WTC11 (cell line): ENCODE data around the gene BORCS8. TPM values are rescaled to one million over a fixed set of nuclear protein-coding genes. Genes with fewer than 3 reads are reported as not detected.

Experiments used
- ATAC-seq: fragments of 200-7000 bp; cut with Tn5 transposase; 2 replicates; pipeline ENCODE4 v1.10.0; 2021; ENCODE audit warnings: mild to moderate bottlenecking, moderate library complexity
- CTCF ChIA-PET: fragments of 300-600 bp; sonication (Branson Sonifier 250); formaldehyde crosslinking; loops from one replicate; lab custom pipeline; 2021; ENCODE audit warnings: antibody characterized with exemption; lab: Charles Lee
- POLR2A ChIA-PET: fragments of 350-600 bp; sonication (Branson Sonifier 250); formaldehyde crosslinking; loops from one replicate; lab custom pipeline; 2021; ENCODE audit warnings: antibody characterized with exemption; lab: Charles Lee
- DNase-seq: peaks from one replicate; pipeline ENCODE4 v3.0.0; 2021; ENCODE audit warnings: low spot score
- H3K27ac Mint-ChIP-seq: 2 replicates; pipeline ENCODE4 v1.8.0; 2021; ENCODE audit warnings: mixed read lengths
- H3K27me3 Mint-ChIP-seq: 2 replicates; pipeline ENCODE4 v1.8.0; 2021; ENCODE audit warnings: low read depth, mild to moderate bottlenecking, moderate library complexity, mixed read lengths
- H3K36me3 Mint-ChIP-seq: 2 replicates; pipeline ENCODE4 v1.8.0; 2021; ENCODE audit warnings: mixed read lengths
- H3K4me1 Mint-ChIP-seq: 2 replicates; pipeline ENCODE4 v1.8.0; 2022; ENCODE audit warnings: mixed read lengths
- H3K4me3 Mint-ChIP-seq: 2 replicates; pipeline ENCODE4 v1.8.0; 2021; ENCODE audit warnings: mild to moderate bottlenecking, moderate library complexity, mixed read lengths
- H3K9me3 Mint-ChIP-seq: 2 replicates; pipeline ENCODE4 v1.8.0; 2021; ENCODE audit warnings: mixed read lengths
- ATF6 ChIP-seq: sonication (generic); formaldehyde crosslinking; IDR thresholded peaks from 2 replicates; pipeline ENCODE4 v1.8.1; 2023; ENCODE audit warnings: mild to moderate bottlenecking, missing genetic modification reagents
- CREB1 ChIP-seq: sonication (generic); formaldehyde crosslinking; IDR thresholded peaks from 2 replicates; pipeline ENCODE4 v1.8.0; 2023; ENCODE audit warnings: mild to moderate bottlenecking, missing genetic modification reagents
- CTCF ChIP-seq: fragments of 200-600 bp; IDR thresholded peaks from 2 replicates; pipeline ENCODE4 v1.8.0; 2022; ENCODE audit warnings: antibody characterized with exemption
- ELF4 ChIP-seq: sonication (generic); formaldehyde crosslinking; IDR thresholded peaks from 2 replicates; pipeline ENCODE4 v1.8.1; 2022; ENCODE audit warnings: low read depth, mild to moderate bottlenecking, moderate library complexity, missing genetic modification reagents
- ETV6 ChIP-seq: sonication (generic); formaldehyde crosslinking; IDR thresholded peaks from 2 replicates; pipeline ENCODE4 v1.8.1; 2022; ENCODE audit warnings: mild to moderate bottlenecking, missing genetic modification reagents
- FOXJ3 ChIP-seq: sonication (generic); formaldehyde crosslinking; IDR thresholded peaks from 2 replicates; pipeline ENCODE4 v1.9.0; 2021; ENCODE audit warnings: missing genetic modification reagents, mild to moderate bottlenecking, borderline replicate concordance
- FOXP4 ChIP-seq: sonication (generic); formaldehyde crosslinking; IDR thresholded peaks from 2 replicates; pipeline ENCODE4 v1.8.0; 2022; ENCODE audit warnings: mild to moderate bottlenecking, missing genetic modification reagents
- IRF2 ChIP-seq: sonication (generic); formaldehyde crosslinking; IDR thresholded peaks from 2 replicates; pipeline ENCODE4 v1.8.0; 2022; ENCODE audit warnings: low read depth, missing genetic modification reagents, borderline replicate concordance
- KAT7 ChIP-seq: sonication (generic); formaldehyde crosslinking; IDR thresholded peaks from 2 replicates; pipeline ENCODE4 v1.8.1; 2023; ENCODE audit warnings: missing genetic modification reagents, mild to moderate bottlenecking, borderline replicate concordance
- MAX ChIP-seq: sonication (generic); formaldehyde crosslinking; IDR thresholded peaks from 2 replicates; pipeline ENCODE4 v1.8.0; 2022; ENCODE audit warnings: mild to moderate bottlenecking, missing genetic modification reagents
- NFYB ChIP-seq: sonication (generic); formaldehyde crosslinking; conservative IDR thresholded peaks from 2 replicates; pipeline ENCODE4 v1.8.0; 2022; ENCODE audit warnings: low read depth, missing genetic modification reagents
- NR2C2 ChIP-seq: sonication (generic); formaldehyde crosslinking; IDR thresholded peaks from 2 replicates; pipeline ENCODE4 v1.8.0; 2022; ENCODE audit warnings: mild to moderate bottlenecking, missing genetic modification reagents
- NR3C1 ChIP-seq: sonication (generic); formaldehyde crosslinking; conservative IDR thresholded peaks from 2 replicates; pipeline ENCODE4 v1.8.1; 2023; ENCODE audit warnings: low read depth, mild to moderate bottlenecking, missing genetic modification reagents
- RORB ChIP-seq: fragments of 250-450 bp; sonication (Bioruptor Pico); IDR thresholded peaks from 2 replicates; pipeline ENCODE4 v1.9.0; 2021; ENCODE audit warnings: mild to moderate bottlenecking
- USF1 ChIP-seq: sonication (generic); formaldehyde crosslinking; IDR thresholded peaks from 2 replicates; pipeline ENCODE4 v1.8.0; 2022; ENCODE audit warnings: mild to moderate bottlenecking, missing genetic modification reagents
- ZNF219 ChIP-seq: sonication (generic); formaldehyde crosslinking; IDR thresholded peaks from 2 replicates; pipeline ENCODE4 v1.8.0; 2023; ENCODE audit warnings: missing genetic modification reagents, mild to moderate bottlenecking, borderline replicate concordance
- ZNF232 ChIP-seq: sonication (generic); formaldehyde crosslinking; IDR thresholded peaks from 2 replicates; pipeline ENCODE4 v1.8.0; 2022; ENCODE audit warnings: mild to moderate bottlenecking, missing genetic modification reagents
- ZNF317 ChIP-seq: sonication (generic); formaldehyde crosslinking; IDR thresholded peaks from 2 replicates; pipeline ENCODE4 v1.8.1; 2023; ENCODE audit warnings: low read depth, mild to moderate bottlenecking, moderate library complexity, missing genetic modification reagents, borderline replicate concordance
- total RNA-seq: library from RNA; stranded (reverse); gene quantifications from 3 replicates; pipeline ENCODE4 v1.2.3, GENCODE V29; 2021
- TF ChIP-seq, protein P1 (sequence below): sonication (generic); formaldehyde crosslinking; IDR thresholded peaks from 2 replicates; pipeline ENCODE4 v1.8.1; 2022; ENCODE audit warnings: low read depth, missing genetic modification reagents, borderline replicate concordance
- TF ChIP-seq, protein P2 (sequence below): sonication (generic); formaldehyde crosslinking; IDR thresholded peaks from 2 replicates; pipeline ENCODE4 v1.8.1; 2023; ENCODE audit warnings: mild to moderate bottlenecking, missing genetic modification reagents, borderline replicate concordance
- TF ChIP-seq, protein P3 (sequence below): sonication (generic); formaldehyde crosslinking; IDR thresholded peaks from 2 replicates; pipeline ENCODE4 v1.8.1; 2022; ENCODE audit warnings: missing genetic modification reagents, borderline replicate concordance

Gene BORCS8
- total RNA-seq, 1 experiment from 2014 or later: 20.9 TPM

GRCh38 chr19:19185853-19186740, 5.9 kb downstream of the BORCS8 start (continued):
- TF ChIP-seq CTCF: peak; percentile 93
- 0 out of 2 replicates have a peak, but pooled peaks have one; percentile 48 for TF ChIP-seq NR3C1
- TF ChIP-seq RORB (CRISPR knock-in tag): no peak
- TF ChIP-seq CREB1 (CRISPR knock-in tag): no peak
- TF ChIP-seq MAX: peak; percentile 45; the same call in 1 of the 2 replicates
- TF ChIP-seq NR2C2 (CRISPR knock-in tag): no peak
- TF ChIP-seq IRF2 (CRISPR knock-in tag): no peak
- no peak for TF ChIP-seq ZNF232 (CRISPR knock-in tag)

DNA sequence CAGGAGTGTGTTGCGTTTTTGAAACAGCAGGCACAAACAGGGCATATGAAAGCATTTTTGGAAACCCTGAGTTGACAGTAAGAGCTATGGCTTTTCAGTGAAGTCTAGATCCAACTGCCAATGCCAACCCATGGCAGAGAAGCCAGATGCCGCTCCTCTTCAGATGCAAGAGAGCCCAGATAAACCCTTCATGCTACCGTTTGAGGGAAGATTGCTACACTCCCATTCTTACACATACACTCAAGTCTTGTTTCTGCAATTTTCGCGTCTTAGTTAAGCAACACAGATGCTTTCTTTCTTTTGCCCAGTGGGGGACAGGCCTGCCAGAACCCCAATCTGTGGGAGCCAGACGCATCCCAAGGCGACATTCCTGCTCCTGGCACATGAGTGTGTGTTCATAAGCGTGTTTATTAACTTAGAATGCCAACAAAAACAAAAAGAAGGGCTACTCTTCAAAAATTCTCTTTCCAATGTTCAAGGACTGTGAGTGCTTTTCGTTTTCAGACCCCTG, 10.4 kb downstream of the BORCS8 start:
- DNase-seq: no peak
- ChIA-PET CTCF (no interaction called here), POLR2A (no interaction called here)
- H3K9me3 Mint-ChIP-seq: no peaks in the 10 kb centered on the region
- H3K27me3 Mint-ChIP-seq: no peaks in the 10 kb centered on the region
- H3K4me3 Mint-ChIP-seq: no peak overlapping the region
- no peak overlapping the region for H3K27ac Mint-ChIP-seq
- peaks cover 5% of the 10 kb centered on the region; the same call in 1 of the 2 replicates for H3K4me1 Mint-ChIP-seq
- no peak for ATAC-seq
- H3K36me3 Mint-ChIP-seq: peaks cover 4% of the 10 kb centered on the region
- TF ChIP-seq ETV6 (CRISPR knock-in tag) (no peak), FOXJ3 (no peak), FOXP4 (CRISPR knock-in tag) (no peak), USF1 (CRISPR knock-in tag) (no peak), ZNF232 (CRISPR knock-in tag) (no peak), KAT7 (no peak), NFYB (CRISPR knock-in tag) (no peak), ZNF317 (CRISPR knock-in tag) (no peak), ELF4 (no peak), ATF6 (CRISPR knock-in tag) (no peak), ZNF219 (CRISPR knock-in tag) (no peak)
- TF ChIP-seq, protein P1, sequence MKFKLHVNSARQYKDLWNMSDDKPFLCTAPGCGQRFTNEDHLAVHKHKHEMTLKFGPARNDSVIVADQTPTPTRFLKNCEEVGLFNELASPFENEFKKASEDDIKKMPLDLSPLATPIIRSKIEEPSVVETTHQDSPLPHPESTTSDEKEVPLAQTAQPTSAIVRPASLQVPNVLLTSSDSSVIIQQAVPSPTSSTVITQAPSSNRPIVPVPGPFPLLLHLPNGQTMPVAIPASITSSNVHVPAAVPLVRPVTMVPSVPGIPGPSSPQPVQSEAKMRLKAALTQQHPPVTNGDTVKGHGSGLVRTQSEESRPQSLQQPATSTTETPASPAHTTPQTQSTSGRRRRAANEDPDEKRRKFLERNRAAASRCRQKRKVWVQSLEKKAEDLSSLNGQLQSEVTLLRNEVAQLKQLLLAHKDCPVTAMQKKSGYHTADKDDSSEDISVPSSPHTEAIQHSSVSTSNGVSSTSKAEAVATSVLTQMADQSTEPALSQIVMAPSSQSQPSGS (CRISPR knock-in tag): no peak
- TF ChIP-seq, protein P2, sequence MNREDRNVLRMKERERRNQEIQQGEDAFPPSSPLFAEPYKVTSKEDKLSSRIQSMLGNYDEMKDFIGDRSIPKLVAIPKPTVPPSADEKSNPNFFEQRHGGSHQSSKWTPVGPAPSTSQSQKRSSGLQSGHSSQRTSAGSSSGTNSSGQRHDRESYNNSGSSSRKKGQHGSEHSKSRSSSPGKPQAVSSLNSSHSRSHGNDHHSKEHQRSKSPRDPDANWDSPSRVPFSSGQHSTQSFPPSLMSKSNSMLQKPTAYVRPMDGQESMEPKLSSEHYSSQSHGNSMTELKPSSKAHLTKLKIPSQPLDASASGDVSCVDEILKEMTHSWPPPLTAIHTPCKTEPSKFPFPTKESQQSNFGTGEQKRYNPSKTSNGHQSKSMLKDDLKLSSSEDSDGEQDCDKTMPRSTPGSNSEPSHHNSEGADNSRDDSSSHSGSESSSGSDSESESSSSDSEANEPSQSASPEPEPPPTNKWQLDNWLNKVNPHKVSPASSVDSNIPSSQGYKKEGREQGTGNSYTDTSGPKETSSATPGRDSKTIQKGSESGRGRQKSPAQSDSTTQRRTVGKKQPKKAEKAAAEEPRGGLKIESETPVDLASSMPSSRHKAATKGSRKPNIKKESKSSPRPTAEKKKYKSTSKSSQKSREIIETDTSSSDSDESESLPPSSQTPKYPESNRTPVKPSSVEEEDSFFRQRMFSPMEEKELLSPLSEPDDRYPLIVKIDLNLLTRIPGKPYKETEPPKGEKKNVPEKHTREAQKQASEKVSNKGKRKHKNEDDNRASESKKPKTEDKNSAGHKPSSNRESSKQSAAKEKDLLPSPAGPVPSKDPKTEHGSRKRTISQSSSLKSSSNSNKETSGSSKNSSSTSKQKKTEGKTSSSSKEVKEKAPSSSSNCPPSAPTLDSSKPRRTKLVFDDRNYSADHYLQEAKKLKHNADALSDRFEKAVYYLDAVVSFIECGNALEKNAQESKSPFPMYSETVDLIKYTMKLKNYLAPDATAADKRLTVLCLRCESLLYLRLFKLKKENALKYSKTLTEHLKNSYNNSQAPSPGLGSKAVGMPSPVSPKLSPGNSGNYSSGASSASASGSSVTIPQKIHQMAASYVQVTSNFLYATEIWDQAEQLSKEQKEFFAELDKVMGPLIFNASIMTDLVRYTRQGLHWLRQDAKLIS: no peak
- TF ChIP-seq, protein P3, sequence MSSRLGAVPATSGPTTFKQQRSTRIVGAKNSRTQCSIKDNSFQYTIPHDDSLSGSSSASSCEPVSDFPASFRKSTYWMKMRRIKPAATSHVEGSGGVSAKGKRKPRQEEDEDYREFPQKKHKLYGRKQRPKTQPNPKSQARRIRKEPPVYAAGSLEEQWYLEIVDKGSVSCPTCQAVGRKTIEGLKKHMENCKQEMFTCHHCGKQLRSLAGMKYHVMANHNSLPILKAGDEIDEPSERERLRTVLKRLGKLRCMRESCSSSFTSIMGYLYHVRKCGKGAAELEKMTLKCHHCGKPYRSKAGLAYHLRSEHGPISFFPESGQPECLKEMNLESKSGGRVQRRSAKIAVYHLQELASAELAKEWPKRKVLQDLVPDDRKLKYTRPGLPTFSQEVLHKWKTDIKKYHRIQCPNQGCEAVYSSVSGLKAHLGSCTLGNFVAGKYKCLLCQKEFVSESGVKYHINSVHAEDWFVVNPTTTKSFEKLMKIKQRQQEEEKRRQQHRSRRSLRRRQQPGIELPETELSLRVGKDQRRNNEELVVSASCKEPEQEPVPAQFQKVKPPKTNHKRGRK (CRISPR knock-in tag): no peak
